Embryonic facial prominence (tissue), 1 donor: ENCODE data around the gene ZBTB46.

Source experiments
- DNase-seq: peaks from one replicate; pipeline ENCODE4 v3.0.0-alpha.2; 2016; ENCODE audit errors: extremely low spot score

Gene ZBTB46

GRCh38 chr20:63706852-63707557, 124.1 kb downstream of the ZBTB46 start:
- no peak for DNase-seq

GRCh38 chr20:63706027-63706695, 124.9 kb downstream of the ZBTB46 start:
- DNase-seq = no peak

- no peak for DNase-seq
Observed at GRCh38 chr20:63705232-63706026, 125.6 kb downstream of the ZBTB46 start.

- DNase-seq = no peak
Observed at GRCh38 chr20:63704749-63705117, 126.3 kb downstream of the ZBTB46 start.

GRCh38 chr20:63703976-63704748, 126.9 kb downstream of the ZBTB46 start:
- no peak for DNase-seq

GRCh38 chr20:63703471-63703975, 127.5 kb downstream of the ZBTB46 start:
- DNase-seq = no peak

GRCh38 chr20:63702751-63703470, 128.2 kb downstream of the ZBTB46 start:
- DNase-seq = no peak

- no peak for DNase-seq
Observed at GRCh38 chr20:63702036-63702665, 128.9 kb downstream of the ZBTB46 start.

- no peak for DNase-seq
Observed at GRCh38 chr20:63701329-63702035, 129.6 kb downstream of the ZBTB46 start.

- DNase-seq = no peak
Observed at GRCh38 chr20:63701051-63701328, 130.1 kb downstream of the ZBTB46 start.

GRCh38 chr20:63700199-63701050, 130.6 kb downstream of the ZBTB46 start:
- DNase-seq = no peak

- DNase-seq = no peak
Observed at GRCh38 chr20:63699466-63700198, 131.4 kb downstream of the ZBTB46 start.

GRCh38 chr20:63698739-63699465, 132.2 kb downstream of the ZBTB46 start:
- DNase-seq = no peak

GRCh38 chr20:63697868-63698545, 133.1 kb downstream of the ZBTB46 start:
- no peak for DNase-seq

- DNase-seq = no peak
Observed at GRCh38 chr20:63697357-63697867, 133.7 kb downstream of the ZBTB46 start.

GRCh38 chr20:63696628-63697356, 134.3 kb downstream of the ZBTB46 start, which contains the start of gene TNFRSF6B:
TSS of gene TNFRSF6B (plus strand) at chr20:63696652. CDS start at chr20:63696768, 116 bp downstream.
- DNase-seq = no peak
